Activated CD4-positive, alpha-beta T cell treated with anti-CD3 and anti-CD28 coated beads, Interleukin-2, amount 50 U/mL, for 16 hours (primary cell): ENCODE measurements around the gene XXYLT1.

Experiments
- DNase-seq: peaks from one replicate; pipeline ENCODE4 v3.0.0-alpha.2; 2020

XXYLT1 gene

GRCh38 chr3:195075199-195075940 lies 195.6 kb downstream of the XXYLT1 start:
- DNase-seq = no peak

DNA sequence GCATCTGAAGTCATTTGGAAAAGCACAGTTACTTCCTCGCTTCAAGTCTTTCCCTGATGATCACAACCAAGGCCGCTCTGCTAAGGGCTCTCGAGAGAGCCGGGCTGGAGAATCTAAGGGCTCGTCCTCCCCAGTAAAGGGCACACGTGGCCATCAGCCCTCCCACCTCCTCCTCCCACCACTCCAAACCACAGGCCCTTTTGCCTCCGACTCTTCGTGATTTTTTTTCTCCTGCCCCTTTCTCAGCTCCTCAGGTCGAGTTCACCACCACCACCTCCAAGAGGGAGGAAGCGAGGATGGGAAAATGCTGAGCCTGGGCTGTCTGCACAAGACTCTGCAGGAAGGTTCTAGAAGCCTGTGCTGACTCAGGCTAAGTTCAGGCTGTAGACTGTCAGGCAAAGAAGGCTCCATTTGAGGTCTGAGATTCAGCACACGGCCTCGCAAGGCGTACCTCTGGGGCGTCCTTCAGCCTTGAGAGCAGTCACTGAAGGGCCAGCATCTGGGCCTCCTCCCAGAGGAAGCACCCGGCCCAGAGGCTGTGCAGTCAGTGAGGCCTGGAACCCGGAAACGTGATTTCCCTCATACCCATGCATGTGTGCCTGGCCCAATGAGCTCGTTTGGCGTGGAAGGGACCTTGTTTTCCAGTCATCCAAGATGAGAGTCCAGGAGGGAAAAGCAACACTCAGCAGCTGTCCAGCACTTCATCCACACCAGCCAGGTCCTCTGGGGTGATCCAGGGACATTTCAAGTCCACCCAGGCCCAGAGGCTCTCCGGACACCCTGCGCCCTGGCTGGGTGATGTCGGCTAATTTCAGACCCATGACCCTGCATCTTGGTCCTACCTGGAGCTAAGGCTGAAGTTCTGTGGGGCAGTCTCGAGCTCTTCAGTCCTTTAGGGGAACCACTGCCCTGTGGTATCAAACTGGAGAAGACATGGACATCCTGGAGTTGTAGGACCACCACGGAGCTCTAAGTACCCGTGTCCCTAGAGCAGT lies 196.8 kb downstream of the XXYLT1 start:
- DNase-seq = no peak

DNA sequence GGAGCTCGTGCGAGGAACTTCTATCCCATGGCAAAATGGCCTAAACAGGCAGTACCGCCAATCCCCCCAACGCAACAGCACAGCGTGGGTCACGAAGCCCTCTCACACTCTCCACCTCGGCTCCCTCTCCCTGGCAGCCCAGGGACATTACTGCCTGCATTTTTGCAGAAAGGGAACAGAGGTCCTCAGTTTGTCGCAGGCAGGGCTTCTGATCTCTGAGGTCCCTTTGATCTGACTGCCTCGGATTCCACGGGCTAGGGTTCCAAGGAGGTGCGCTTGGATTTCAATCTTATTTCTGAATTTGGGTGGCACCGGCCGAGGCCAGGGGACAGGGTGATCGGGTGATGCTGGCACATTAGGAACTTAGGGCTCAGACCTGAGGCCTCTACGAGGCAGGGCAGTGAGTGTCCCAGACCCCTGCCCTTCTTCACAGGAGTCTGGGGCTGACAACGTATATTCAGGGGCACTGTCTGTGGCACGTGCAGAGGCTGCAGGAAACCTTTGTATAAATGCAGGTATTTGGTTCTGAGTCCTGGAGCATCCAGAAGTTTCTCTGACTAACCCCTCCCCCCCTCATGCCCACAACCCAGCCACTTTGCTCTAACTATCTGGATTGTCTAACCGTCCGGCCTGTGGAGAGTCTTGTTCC lies 197.9 kb downstream of the XXYLT1 start:
- no peak for DNase-seq

GRCh38 chr3:195071916-195072820 lies 198.8 kb downstream of the XXYLT1 start:
- no peak for DNase-seq

DNA sequence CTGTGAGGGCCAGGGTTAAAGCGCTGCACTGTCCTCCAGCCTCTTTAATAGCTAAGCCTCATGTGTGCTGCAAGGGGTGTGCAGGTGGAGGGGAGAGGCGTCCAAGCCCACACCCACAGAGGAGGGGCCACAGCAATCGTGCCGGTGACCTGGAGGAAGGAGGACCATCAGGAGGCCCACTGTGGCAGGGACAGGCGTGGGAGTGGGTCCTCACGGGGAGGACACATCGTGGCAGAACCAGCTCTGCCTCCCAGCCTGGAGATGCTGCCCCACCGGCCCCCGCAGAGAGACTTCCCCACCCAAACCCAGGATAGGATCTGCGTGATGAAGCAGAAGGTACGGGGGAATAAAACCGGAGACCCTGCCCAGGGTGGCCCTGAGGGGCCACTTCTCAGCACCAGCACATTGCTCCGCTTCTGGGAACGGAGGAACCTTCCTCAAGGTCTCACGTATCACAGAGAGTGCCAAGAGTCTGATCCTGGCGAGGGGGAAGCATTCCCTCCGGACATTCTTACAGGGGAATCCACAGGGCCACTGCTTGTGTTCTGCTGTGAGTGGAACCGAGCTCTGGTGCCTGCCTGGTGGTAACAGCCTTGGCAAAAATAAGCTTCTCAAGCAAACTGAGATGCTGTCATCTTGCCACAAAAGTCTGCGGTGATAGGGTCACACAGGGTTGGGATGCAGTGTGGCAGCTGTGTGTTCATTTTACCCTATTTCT lies 199.8 kb downstream of the XXYLT1 start:
- no peak for DNase-seq

DNA sequence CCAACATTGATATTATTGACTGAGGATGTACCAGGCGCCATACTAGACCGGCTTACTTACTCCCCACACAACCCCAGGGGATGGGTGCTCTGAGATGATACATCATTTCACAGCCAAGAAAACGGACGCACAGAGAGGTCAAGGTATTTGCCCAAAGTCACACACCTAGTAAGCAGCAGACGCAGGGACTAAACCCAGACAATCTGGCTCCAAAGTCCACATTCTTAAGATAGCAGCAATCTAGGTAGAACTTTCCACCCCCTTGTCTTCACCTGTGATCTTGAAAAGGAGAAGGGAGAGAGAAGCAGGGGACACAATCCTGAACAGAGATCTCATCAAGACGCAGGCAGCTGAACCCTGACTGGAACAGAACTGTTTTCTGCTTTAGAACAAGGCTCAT lies 200.6 kb downstream of the XXYLT1 start:
- no peak for DNase-seq

- DNase-seq = no peak
Observed at GRCh38 chr3:195069501-195070251, 201.3 kb downstream of the XXYLT1 start.

DNA sequence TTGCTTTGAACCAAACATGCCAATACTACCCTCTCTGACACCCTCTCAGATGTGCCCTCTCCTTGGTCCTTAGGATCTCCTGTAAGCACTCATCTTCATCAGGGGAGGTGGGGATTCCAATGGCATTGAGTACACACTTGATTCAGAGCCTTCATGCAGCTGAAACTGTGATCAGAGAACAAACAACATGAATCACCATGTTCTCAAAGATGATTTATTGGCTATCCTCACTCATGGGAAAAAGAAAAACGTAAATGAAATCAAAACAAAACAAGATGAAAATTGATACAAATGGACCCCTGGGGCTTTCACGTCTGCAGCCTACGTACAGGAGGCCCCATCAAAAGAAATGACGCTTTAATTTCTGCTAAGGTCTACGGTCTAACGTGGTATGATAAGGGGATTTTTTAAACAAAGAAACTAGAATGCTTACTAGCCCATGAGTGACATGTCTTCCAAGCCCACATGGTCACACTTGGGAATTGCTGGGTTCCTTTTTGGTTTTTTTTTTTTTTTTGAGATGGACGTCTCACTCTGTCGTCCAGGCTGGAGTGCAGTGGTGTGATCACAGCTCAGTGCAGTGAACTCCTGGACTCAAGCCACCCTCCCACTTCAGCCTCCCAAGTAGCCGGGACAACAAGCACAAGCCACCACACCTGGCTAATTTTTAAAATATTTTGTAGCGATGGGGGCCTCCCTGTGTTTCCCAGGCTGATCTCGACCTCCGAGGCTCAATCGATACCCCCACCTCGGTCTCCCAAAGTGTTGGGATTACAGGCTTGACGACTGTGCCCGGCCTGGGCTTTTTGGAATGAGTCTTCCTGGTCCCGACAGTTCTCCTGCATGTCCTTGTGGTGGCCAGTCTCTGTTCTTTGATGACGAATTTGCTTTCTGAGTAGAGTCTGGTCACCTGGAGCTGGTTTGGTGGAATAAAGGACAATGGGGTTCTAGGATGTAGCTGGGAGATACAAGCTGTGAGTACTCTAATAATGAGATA lies 202.6 kb downstream of the XXYLT1 start:
- DNase-seq = no peak

DNA sequence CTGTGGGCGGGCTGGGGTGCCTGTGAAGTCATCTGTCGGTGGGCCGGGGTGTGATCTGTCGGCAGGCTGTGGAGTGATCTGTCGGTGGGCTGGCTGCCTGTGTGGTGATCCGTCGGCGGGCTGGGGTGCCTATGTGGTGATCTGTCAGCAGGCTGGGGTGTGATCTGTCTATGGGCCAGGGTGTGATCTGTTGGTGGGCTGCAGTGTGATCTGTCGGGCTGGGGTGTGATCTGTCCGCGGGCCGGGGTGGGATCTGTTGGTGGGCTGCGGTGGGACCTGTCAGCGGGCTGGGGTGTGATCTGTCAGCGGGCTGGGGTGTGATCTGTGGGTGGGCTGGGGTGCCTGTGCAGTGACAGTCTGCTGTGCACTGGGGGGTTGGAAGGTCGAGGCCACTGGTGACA lies 204.5 kb downstream of the XXYLT1 start:
- DNase-seq = no peak

GRCh38 chr3:195065864-195066185 lies 205.1 kb downstream of the XXYLT1 start:
- DNase-seq = no peak

DNA sequence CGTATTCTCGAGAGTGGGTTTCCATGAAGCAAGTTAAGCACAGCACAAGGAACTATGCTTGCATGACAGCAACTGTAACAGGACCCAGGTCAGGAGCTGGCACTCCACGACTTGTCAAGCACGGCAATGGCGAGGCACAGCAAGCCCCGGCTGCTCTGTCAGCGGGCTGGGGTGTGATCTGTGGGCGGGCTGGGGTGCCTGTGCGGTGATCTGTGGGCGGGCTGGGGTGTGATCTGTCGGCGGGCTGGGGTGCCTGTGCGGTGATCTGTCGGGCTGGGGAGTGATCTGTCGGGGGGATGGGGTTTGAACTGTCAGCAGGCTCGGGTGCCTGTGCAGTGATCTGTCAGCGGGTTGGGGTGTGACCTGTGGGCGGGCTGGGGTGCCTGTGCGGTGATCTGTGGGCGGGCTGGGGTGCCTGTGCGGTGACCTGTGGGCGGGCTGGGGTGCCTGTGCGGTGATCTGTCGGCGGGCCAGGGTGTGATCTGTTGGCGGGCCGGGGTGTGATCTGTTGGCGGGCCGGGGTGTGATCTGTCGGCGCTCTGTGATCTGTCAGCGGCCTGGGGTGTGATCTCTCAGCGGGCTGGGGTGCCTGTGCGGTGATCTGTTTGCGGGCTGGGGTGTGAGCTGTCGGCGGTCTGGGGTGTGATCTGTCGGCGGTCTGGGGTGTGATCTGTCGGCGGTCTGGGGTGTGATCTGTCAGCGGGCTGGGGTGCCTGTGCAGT lies 205.7 kb downstream of the XXYLT1 start:
- DNase-seq = no peak

DNA sequence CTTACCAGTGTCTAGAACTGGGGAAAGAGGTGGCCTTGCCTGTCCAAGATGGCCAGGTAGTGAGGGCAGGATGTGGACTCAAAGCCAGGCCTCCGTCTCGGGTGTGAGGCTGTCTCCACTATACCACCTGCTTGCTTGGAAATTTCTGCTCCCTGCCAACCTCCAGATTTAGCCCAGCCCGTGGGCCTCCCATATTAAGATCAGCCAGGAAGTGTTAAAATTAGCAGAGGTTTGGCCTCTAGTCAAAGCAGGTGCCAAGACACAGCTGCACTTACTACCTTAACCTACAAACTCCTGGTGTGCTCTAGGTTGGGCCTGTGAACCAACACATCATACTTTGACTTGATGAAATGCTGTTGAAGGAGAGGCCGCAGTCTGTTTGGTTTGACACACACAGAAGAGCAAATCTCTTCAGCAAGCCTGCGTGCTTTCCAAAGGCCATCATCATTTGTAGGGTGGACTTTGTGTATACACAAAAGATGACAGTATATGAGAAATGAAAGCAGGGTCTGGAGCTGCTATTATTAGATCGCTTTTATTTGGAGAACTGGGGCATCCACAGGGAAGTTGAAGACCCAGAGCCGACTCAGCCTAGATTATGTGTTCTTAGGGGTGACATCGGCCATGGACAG lies 206.5 kb downstream of the XXYLT1 start:
- DNase-seq = no peak

DNA sequence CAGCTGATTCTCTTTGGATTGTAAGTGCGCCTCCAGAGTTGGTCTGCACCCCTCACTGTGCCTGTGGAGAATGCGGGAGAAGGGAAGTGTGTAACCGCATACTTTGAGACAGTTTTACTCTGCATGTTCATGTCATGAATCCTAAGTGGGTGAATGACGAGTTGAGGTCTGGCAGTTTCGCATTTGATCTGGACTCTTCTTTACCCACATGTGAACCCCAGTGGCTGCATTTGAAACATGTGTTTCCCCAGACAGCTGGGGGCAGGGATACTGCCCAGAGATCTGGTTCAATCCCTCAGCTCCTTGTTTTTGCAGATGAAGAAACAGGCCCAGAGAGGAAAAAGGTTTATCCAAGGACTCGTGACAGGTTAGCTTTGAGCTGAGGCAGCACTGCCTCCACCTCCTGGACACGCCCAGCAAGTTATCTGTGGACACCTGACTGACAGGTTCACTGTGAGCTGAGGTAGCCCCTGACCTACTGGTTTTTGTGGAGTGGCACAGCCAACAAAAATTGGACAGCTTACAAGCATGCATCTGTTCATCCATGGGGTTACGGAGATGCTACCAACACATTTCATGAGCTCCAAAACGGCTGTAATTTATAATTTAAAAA lies 207.3 kb downstream of the XXYLT1 start:
- no peak for DNase-seq

GRCh38 chr3:195062866-195063540 lies 208.0 kb downstream of the XXYLT1 start:
- DNase-seq = no peak

DNA sequence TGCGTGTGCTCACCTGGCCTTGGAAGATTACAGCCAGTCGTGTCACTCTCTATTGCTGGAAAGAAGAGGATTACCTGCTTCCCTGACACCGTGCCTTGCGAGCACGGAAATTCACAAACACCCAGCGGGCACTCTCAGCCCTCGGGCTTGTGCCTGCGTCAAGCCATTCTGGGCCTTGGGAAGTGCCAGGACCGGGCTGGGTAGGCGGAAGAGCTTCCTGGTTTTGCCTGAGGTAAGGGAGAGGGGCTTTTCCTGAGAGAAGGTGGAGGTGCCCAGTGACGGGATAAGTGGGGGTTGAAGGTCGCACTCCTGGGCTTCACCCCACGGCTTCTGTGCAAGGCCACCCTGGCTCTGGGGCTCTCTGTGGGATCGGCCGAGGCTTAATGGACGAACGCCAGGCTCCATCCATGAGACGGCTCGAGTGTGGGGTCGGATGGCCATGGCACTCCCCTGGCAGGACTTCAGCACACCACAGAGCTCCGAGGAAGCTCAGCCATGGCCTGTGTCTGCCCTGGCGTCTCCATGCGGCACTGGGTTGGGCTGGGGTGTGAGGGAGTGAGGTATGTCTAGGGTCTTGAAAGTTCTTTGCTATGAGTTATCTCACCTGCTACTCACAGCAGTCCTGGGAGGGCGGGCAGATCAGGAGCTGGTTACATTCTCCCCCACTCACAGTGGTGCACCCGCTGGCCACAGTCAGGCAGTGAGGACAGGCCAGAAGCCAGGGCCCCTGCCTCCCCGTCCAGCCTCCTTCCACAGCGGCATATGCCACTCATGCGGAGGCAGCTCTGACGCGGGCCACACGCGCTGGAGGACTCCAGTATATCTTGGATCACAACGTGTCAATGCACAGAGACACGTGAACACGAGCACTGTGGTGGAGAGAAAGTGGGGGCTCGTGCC lies 209.0 kb downstream of the XXYLT1 start:
- no peak for DNase-seq

GRCh38 chr3:195060531-195061291 lies 210.2 kb downstream of the XXYLT1 start:
- no peak for DNase-seq
